ENCODE data around the gene PROZ. TPM values are rescaled to one million over a fixed set of nuclear protein-coding genes. Genes with fewer than 3 reads are reported as not detected.

The PROZ gene
- total and polyA plus RNA-seq, 2 donors (not counting 1 experiment from before 2014, with no cell fraction given): not detected

GRCh38 chr13:113124211-113124970 is 34.1 kb upstream of the PROZ start:
- 98% methylated on average over 14 of the region's 19 CpGs for WGBS (ENCODE audit: insufficient coverage)
- no peaks in the 10 kb centered on the region for H3K4me1 Mint-ChIP-seq
- TF ChIP-seq EZH2 (IDR thresholded peaks at IDR 0.05; ENCODE audit: borderline replicate concordance, insufficient read depth, low read depth, low read length, poor library complexity, severe bottlenecking) (no peak), CTCF (IDR thresholded peaks at IDR 0.05) (no peak)
- ChIA-PET CTCF (no interaction called here), POLR2A (no interaction called here)
- H3K27me3 Mint-ChIP-seq: peaks cover 31% of the 10 kb centered on the region
- no peak overlapping the region for H3K9ac ChIP-seq (ENCODE audit: low read length)
- ATAC-seq (ENCODE audit: low read depth) (no peak), DNase-seq (no peak)
- H3K36me3 ChIP-seq (replicated peaks in 1 of 2; ENCODE audit: control extremely low read depth in 1 of 2, control insufficient read depth in 1 of 2, extremely low read depth in 1 of 2, insufficient read depth in 2 of 2, low read length in 1 of 2): no peaks in the 10 kb centered on the region
- no peaks in the 10 kb centered on the region for H3K79me2 ChIP-seq (ENCODE audit: control insufficient read depth, insufficient read depth, low read length)
- H3K27ac Mint-ChIP-seq: no peak overlapping the region
- H4K20me1 ChIP-seq (ENCODE audit: control insufficient read depth, insufficient read depth, low read length, poor library complexity, severe bottlenecking): no peaks in the 10 kb centered on the region
- H3K4me3 ChIP-seq (ENCODE audit: control extremely low read depth in 1 of 5, extremely low read depth in 1 of 5, insufficient read depth in 1 of 5, low read depth in 2 of 5, low read length in 4 of 5): no peak overlapping the region
- peaks cover 0 to under 1% (median 0%) of the 10 kb centered on the region in 3 donors for H3K9me3 ChIP-seq (ENCODE audit: control extremely low read depth in 1 of 3, control insufficient read depth in 2 of 3, insufficient read depth in 1 of 3, low read length in 2 of 3)
- no peak overlapping the region for H3K4me2 ChIP-seq (replicated peaks; ENCODE audit: low read depth, low read length, poor library complexity, severe bottlenecking)
- no peak overlapping the region for H3K27ac ChIP-seq (ENCODE audit: low read length in 2 of 2)
- H3K4me3 Mint-ChIP-seq: no peak overlapping the region
- H3K27me3 ChIP-seq (replicated peaks in 1 of 4; ENCODE audit: control extremely low read depth in 1 of 4, control insufficient read depth in 3 of 4, insufficient read depth in 4 of 4, low read length in 3 of 4): peaks cover 0 to 4% (median 3%) of the 10 kb centered on the region in 4 experiments
- H3K4me1 ChIP-seq (ENCODE audit: control insufficient read depth in 2 of 2, insufficient read depth in 2 of 2, low read length in 2 of 2): no peaks in the 10 kb centered on the region
- H3K9me3 Mint-ChIP-seq (ENCODE audit: insufficient read depth): no peaks in the 10 kb centered on the region
- H2AFZ ChIP-seq (ENCODE audit: insufficient read depth, low read depth, low read length, poor library complexity, severe bottlenecking): no peak overlapping the region
- intact Hi-C loops (cut with micrococcal nuclease): no loop called here

GRCh38 chr13:113125506-113126264 is 32.8 kb upstream of the PROZ start:
- Histone ChIP-seq H3K27me3 (replicated peaks in 1 of 4; ENCODE audit: control extremely low read depth in 1 of 4, control insufficient read depth in 3 of 4, insufficient read depth in 4 of 4, low read length in 3 of 4) (peaks cover 0 to 17% (median 6%) of the 10 kb centered on the region in 4 experiments), H3K4me3 (ENCODE audit: control extremely low read depth in 1 of 5, extremely low read depth in 1 of 5, insufficient read depth in 1 of 5, low read depth in 2 of 5, low read length in 4 of 5) (no peak overlapping the region), H2AFZ (ENCODE audit: insufficient read depth, low read depth, low read length, poor library complexity, severe bottlenecking) (no peak overlapping the region), H3K79me2 (ENCODE audit: control insufficient read depth, insufficient read depth, low read length) (no peaks in the 10 kb centered on the region), H3K9ac (ENCODE audit: low read length) (no peak overlapping the region), H3K27ac (ENCODE audit: low read length in 2 of 2) (no peak overlapping the region), H3K4me2 (replicated peaks; ENCODE audit: low read depth, low read length, poor library complexity, severe bottlenecking) (no peak overlapping the region), H4K20me1 (ENCODE audit: control insufficient read depth, insufficient read depth, low read length, poor library complexity, severe bottlenecking) (no peaks in the 10 kb centered on the region), H3K4me1 (ENCODE audit: control insufficient read depth in 2 of 2, insufficient read depth in 2 of 2, low read length in 2 of 2) (no peaks in the 10 kb centered on the region), H3K36me3 (replicated peaks in 1 of 2; ENCODE audit: control extremely low read depth in 1 of 2, control insufficient read depth in 1 of 2, extremely low read depth in 1 of 2, insufficient read depth in 2 of 2, low read length in 1 of 2) (no peaks in the 10 kb centered on the region), H3K9me3 (ENCODE audit: control extremely low read depth in 1 of 3, control insufficient read depth in 2 of 3, insufficient read depth in 1 of 3, low read length in 2 of 3) (peaks cover 0 to 10% (median 0%) of the 10 kb centered on the region in 3 donors)
- TF ChIP-seq EZH2 (IDR thresholded peaks at IDR 0.05; ENCODE audit: borderline replicate concordance, insufficient read depth, low read depth, low read length, poor library complexity, severe bottlenecking): no peak
- TF ChIP-seq CTCF (IDR thresholded peaks at IDR 0.05): no peak
- ChIA-PET POLR2A (no interaction called here), CTCF (no interaction called here)
- DNase-seq (no peak), ATAC-seq (ENCODE audit: low read depth) (no peak)
- 92% methylated on average over 16 of the region's 19 CpGs for WGBS (ENCODE audit: insufficient coverage)
- Mint-ChIP-seq H3K27me3 (peaks cover 32% of the 10 kb centered on the region), H3K4me1 (no peaks in the 10 kb centered on the region), H3K4me3 (no peak overlapping the region), H3K27ac (no peak overlapping the region), H3K9me3 (ENCODE audit: insufficient read depth) (no peaks in the 10 kb centered on the region)
- intact Hi-C loops (cut with micrococcal nuclease): no loop called here
